HCT116 (cell line): ENCODE measurements around the gene PPM1H. TPM values are rescaled to one million over a fixed set of nuclear protein-coding genes. Genes with fewer than 3 reads are reported as not detected.

Experiments used
- ATAC-seq: fragments of 200-7000 bp; cut with Tn5 transposase; 2 replicates; pipeline ENCODE4 v1.9.1; 2020; ENCODE audit warnings: mild to moderate bottlenecking, moderate library complexity
- BruUV-seq: library from RNA; stranded (reverse); fragments of 400-500 nt; replicated peaks from 2 replicates; lab custom pipeline; 2021; lab: Mats Ljungman, UMichigan
- CTCF ChIA-PET: fragments of 300-600 bp; sonication (Branson Sonifier 250); formaldehyde crosslinking; loops from one replicate; lab custom pipeline; 2021; ENCODE audit warnings: antibody characterized with exemption; lab: Charles Lee
- POLR2A ChIA-PET: fragments of 300-600, 350-600 bp; sonication (Branson Sonifier 250); formaldehyde crosslinking; loops from one replicate; lab custom pipeline; 2021; ENCODE audit warnings: antibody characterized with exemption; lab: Charles Lee
- RAD21 ChIA-PET, 2 experiments: fragments of 300-600 bp; sonication (Branson Sonifier 250); formaldehyde crosslinking; loops; one replicate each; lab custom pipeline; 2023; ENCODE audit warnings: low total read pairs in 2 of 2; ENCODE audit not compliant: uncharacterized antibody in 2 of 2, unreplicated experiment in 2 of 2, low non-redundant PET in 1 of 2; lab: Charles Lee
- DNase-seq: peaks from one replicate; pipeline ENCODE4 v3.0.0-alpha.2; 2010; ENCODE audit warnings: low read depth, low spot score
- H2AFZ ChIP-seq: fragments of 200-600 bp; shearing (Covaris generic), sonication (generic); 2 replicates; pipeline ENCODE4 v1.6.1; 2017; ENCODE audit warnings: low read depth, mixed run types, mixed read lengths, antibody characterized with exemption, low read length; ENCODE audit not compliant: poor library complexity, severe bottlenecking
- H3K27ac ChIP-seq: 2 replicates; pipeline ENCODE4 v1.5.1; 2012; ENCODE audit warnings: low read depth, low read length
- H3K27me3 ChIP-seq: fragments of 200-600 bp; sonication (generic); 2 replicates; pipeline ENCODE4 v1.6.1; 2016; ENCODE audit warnings: mixed run types, low read length, mixed read lengths; ENCODE audit not compliant: insufficient read depth
- H3K36me3 ChIP-seq, 2 experiments: fragments of 200-500 bp in 1 of 2; fragments of 200-600 bp in 1 of 2; sonication (Bioruptor generic) in 1 of 2; sonication (generic) in 1 of 2; 2 replicates each; pipeline versions ENCODE4 v1.5.1 to v1.6.1; 2014 to 2016; ENCODE audit warnings: low read length in 2 of 2, inconsistent platforms in 1 of 2, mixed read lengths in 1 of 2, mixed run types in 1 of 2; ENCODE audit not compliant: insufficient read depth in 2 of 2, control insufficient read depth in 1 of 2
- H3K4me1 ChIP-seq, 2 experiments: fragments of 200-600 bp in 1 of 2; sonication (generic) in 1 of 2; 2 replicates each; pipeline versions ENCODE4 v1.5.1 to v1.6.1; 2012 to 2017; ENCODE audit warnings: low read length in 2 of 2, inconsistent platforms in 1 of 2, mild to moderate bottlenecking in 1 of 2, mixed read lengths in 1 of 2, mixed run types in 1 of 2, moderate library complexity in 1 of 2; ENCODE audit not compliant: insufficient read depth in 2 of 2, control insufficient read depth in 1 of 2
- H3K4me2 ChIP-seq: fragments of 200-600 bp; sonication (generic); 2 replicates; pipeline ENCODE4 v1.6.1; 2017; ENCODE audit warnings: mixed run types, low read length, mixed read lengths
- H3K4me3 ChIP-seq, 2 experiments: fragments of 200-600 bp in 1 of 2; sonication (generic) in 1 of 2; replicated peaks in 1 of 2; 2 replicates each; pipeline ENCODE4 v1.5.1; 2011 to 2016; ENCODE audit warnings: low read length in 2 of 2, control low read depth in 1 of 2, low read depth in 1 of 2, mild to moderate bottlenecking in 1 of 2, mixed read lengths in 1 of 2, mixed run types in 1 of 2
- H3K79me2 ChIP-seq: fragments of 200-600 bp; sonication (generic); 2 replicates; pipeline ENCODE4 v1.6.1; 2017; ENCODE audit warnings: mild to moderate bottlenecking, mixed run types, low read length, moderate library complexity, mixed read lengths; ENCODE audit not compliant: insufficient read depth
- H3K9ac ChIP-seq: fragments of 200-600 bp; sonication (generic); 2 replicates; pipeline ENCODE4 v1.6.1; 2016; ENCODE audit warnings: low read length, mixed read lengths
- H3K9me2 ChIP-seq: fragments of 200-600 bp; sonication (generic), shearing (Covaris generic); 2 replicates; pipeline ENCODE4 v1.6.1; 2017; ENCODE audit warnings: mixed run types, mild to moderate bottlenecking, moderate library complexity; ENCODE audit not compliant: insufficient read depth
- H3K9me3 ChIP-seq, 2 experiments: fragments of 200-500 bp in 1 of 2; fragments of 200-600 bp in 1 of 2; sonication (Bioruptor generic) in 1 of 2; sonication (generic) in 1 of 2; 2 replicates each; pipeline ENCODE4 v1.6.1; 2014 to 2017; ENCODE audit warnings: low read length in 2 of 2, mixed read lengths in 2 of 2, inconsistent platforms in 1 of 2, low read depth in 1 of 2, mild to moderate bottlenecking in 1 of 2, mixed run types in 1 of 2, moderate library complexity in 1 of 2; ENCODE audit not compliant: control insufficient read depth in 1 of 2, insufficient read depth in 1 of 2
- H4K20me1 ChIP-seq: fragments of 200-600 bp; sonication (generic), shearing (Covaris generic); 2 replicates; pipeline ENCODE4 v1.6.1; 2017; ENCODE audit warnings: mixed run types, mild to moderate bottlenecking, moderate library complexity; ENCODE audit not compliant: insufficient read depth
- CEBPB ChIP-seq: IDR thresholded peaks from 2 replicates; pipeline ENCODE4 v1.6.1; 2012; ENCODE audit warnings: low read depth
- CTCF ChIP-seq, 3 experiments: fragments of 200-600 bp in 1 of 3; sonication (generic) in 1 of 3; IDR thresholded peaks in 2 of 3; conservative IDR thresholded peaks in 1 of 3; 2 replicates each; pipeline ENCODE4 v1.5.1; 2012 to 2017; ENCODE audit warnings: low read depth in 2 of 3, low read length in 2 of 3, antibody characterized with exemption in 1 of 3, borderline replicate concordance in 1 of 3, control low read depth in 1 of 3, mild to moderate bottlenecking in 1 of 3, mixed read lengths in 1 of 3, mixed run types in 1 of 3, moderate library complexity in 1 of 3; ENCODE audit not compliant: insufficient read depth in 1 of 3
- EGR1 ChIP-seq: IDR thresholded peaks from 2 replicates; pipeline ENCODE4 v1.6.1; 2012; ENCODE audit warnings: low read depth
- EZH2 ChIP-seq: fragments of 200-600 bp; sonication (generic); IDR thresholded peaks from 2 replicates; pipeline ENCODE4 v1.6.1; 2017; ENCODE audit warnings: antibody characterized with exemption, mixed run types
- RAD21 ChIP-seq: IDR thresholded peaks from 2 replicates; pipeline ENCODE4 v1.6.1; 2012; ENCODE audit warnings: low read depth, mild to moderate bottlenecking
- SIN3A ChIP-seq: IDR thresholded peaks from 2 replicates; pipeline ENCODE4 v1.6.1; 2012; ENCODE audit warnings: low read depth
- YY1 ChIP-seq: IDR thresholded peaks from 2 replicates; pipeline ENCODE4 v1.6.1; 2011; ENCODE audit warnings: low read length, low read depth, moderate library complexity, mild to moderate bottlenecking; ENCODE audit not compliant: insufficient replicate concordance; ENCODE audit errors: extremely low read depth
- ZNF274 ChIP-seq: fragments of 200-500 bp; sonication (Bioruptor generic); IDR thresholded peaks from 2 replicates; pipeline ENCODE4 v1.6.1; 2014; ENCODE audit warnings: mild to moderate bottlenecking, low read depth, low read length, inconsistent platforms
- intact Hi-C: fragments of 100-400 bp; cut with micrococcal nuclease; formaldehyde crosslinking; loops from 2 replicates; pipeline ENCODE4 v1.10.0; 2022
- total RNA-seq: library from RNA; stranded (reverse); gene quantifications from one replicate; pipeline ENCODE4 v1.2.1, GENCODE V29; 2021; ENCODE audit not compliant: unreplicated experiment

The PPM1H gene
- total RNA-seq, 1 experiment from 2014 or later, result 8.0 TPM

- ATAC-seq (no peak), DNase-seq (no peak)
- Histone ChIP-seq H3K27ac (no peak overlapping the region), H3K9me2 (no peaks in the 10 kb centered on the region), H3K4me3 (no peak overlapping the region), H4K20me1 (no peaks in the 10 kb centered on the region), H3K4me1 (no peaks in the 10 kb centered on the region), H3K4me2 (no peak overlapping the region), H3K9me3 (no peaks in the 10 kb centered on the region), H3K9ac (no peak overlapping the region), H2AFZ (no peak overlapping the region), H3K36me3 (no peaks in the 10 kb centered on the region), H3K27me3 (no peaks in the 10 kb centered on the region), H3K79me2 (no peaks in the 10 kb centered on the region)
- no TSS peak for BruUV-seq
- ChIA-PET CTCF (no interaction called here), RAD21 (no interaction called here), POLR2A (no interaction called here)
- no peak for TF ChIP-seq YY1
- no peak for TF ChIP-seq CEBPB
- TF ChIP-seq RAD21, result no peak
- TF ChIP-seq CTCF (IDR thresholded peaks at IDR 0.05 in 2 of 3, conservative IDR thresholded peaks at IDR 0.05 in 1 of 3; ENCODE audit: borderline replicate concordance in 1 of 3, insufficient read depth in 1 of 3, low read depth in 2 of 3, low read length in 2 of 3), result no peak
- TF ChIP-seq EZH2, result no peak
- TF ChIP-seq EGR1, result no peak
- TF ChIP-seq SIN3A, result no peak
- no peak for TF ChIP-seq ZNF274
- intact Hi-C loops, result no loop called here
Observed at GRCh38 chr12:62694116-62694515, 240.8 kb downstream of the PPM1H start.
